Endothelial cell of umbilical vein (primary cell): Measurements from ENCODE around the gene CCDC74A. TPM values are rescaled to one million over a fixed set of nuclear protein-coding genes. Genes with fewer than 3 reads are reported as not detected.
"Not testable (repeated sequence)": the region's sequence is repeated elsewhere in the genome, so short reads cannot be mapped to it uniquely, and the experiment has no call there.

Experiments
- Bru-seq: library from RNA; stranded (reverse); fragments of 400-500 nt; gene quantifications from one replicate; lab custom pipeline; 2021; lab: Mats Ljungman, UMichigan
- BruChase-seq, 2 experiments: library from RNA; stranded (reverse); fragments of 400-500 nt; gene quantifications; one replicate each; lab custom pipeline; 2021; lab: Mats Ljungman, UMichigan
- BruUV-seq: library from RNA; stranded (reverse); fragments of 400-500 nt; replicated peaks from 2 replicates; lab custom pipeline; 2021; lab: Mats Ljungman, UMichigan
- CTCF ChIA-PET: fragments of 300-600, 350-600 bp; sonication (Branson Sonifier 250); formaldehyde crosslinking; loops from one replicate; lab custom pipeline; 2021; ENCODE audit warnings: antibody characterized with exemption, inconsistent platforms; lab: Charles Lee
- POLR2A ChIA-PET: fragments of 300-600, 350-600 bp; sonication (Branson Sonifier 250); formaldehyde crosslinking; loops from one replicate; lab custom pipeline; 2021; ENCODE audit warnings: antibody characterized with exemption, inconsistent platforms; lab: Charles Lee
- DNase-seq: peaks from one replicate; pipeline ENCODE4 v3.0.0-alpha.2; 2011; ENCODE audit warnings: low read depth, low spot score
- FAIRE-seq: peaks from 2 replicates; lab custom pipeline; 2011; peaks lifted over from hg19 to GRCh38; lab: Jason Lieb, UNC
- H2AFZ ChIP-seq: 2 replicates; pipeline ENCODE4 v1.6.0; 2012; ENCODE audit warnings: low read depth, low read length, control low read depth, inconsistent platforms
- H3K27ac ChIP-seq: 2 replicates; pipeline ENCODE4 v1.5.1; 2011; ENCODE audit warnings: low read depth, mild to moderate bottlenecking, control low read depth, low read length, moderate library complexity; ENCODE audit not compliant: insufficient read depth
- H3K27me3 ChIP-seq, 2 experiments: 2 replicates each; pipeline versions ENCODE4 v1.6.0 to v1.6.1; 2011; ENCODE audit warnings: low read length in 2 of 2, mixed read lengths in 1 of 2; ENCODE audit not compliant: control insufficient read depth in 2 of 2, insufficient read depth in 2 of 2
- H3K36me3 ChIP-seq, 2 experiments: 2 replicates in 1 of 2; 3 replicates in 1 of 2; pipeline ENCODE4 v1.5.1; 2011; ENCODE audit warnings: low read length in 2 of 2, mild to moderate bottlenecking in 1 of 2, moderate library complexity in 1 of 2; ENCODE audit not compliant: control insufficient read depth in 2 of 2, insufficient read depth in 2 of 2; ENCODE audit errors: extremely low read depth in 1 of 2
- H3K4me1 ChIP-seq: 3 replicates; pipeline ENCODE4 v1.5.1; 2011; ENCODE audit warnings: mild to moderate bottlenecking, low read length; ENCODE audit not compliant: control insufficient read depth, insufficient read depth; ENCODE audit errors: extremely low read depth
- H3K4me2 ChIP-seq: 2 replicates; pipeline ENCODE4 v1.6.1; 2011; ENCODE audit warnings: low read length, control low read depth, mixed read lengths; ENCODE audit not compliant: insufficient read depth
- H3K4me3 ChIP-seq, 3 experiments: fragments of 200-600 bp in 1 of 3; sonication (generic), shearing (Covaris generic) in 1 of 3; replicated peaks in 1 of 3; 2 replicates each; pipeline ENCODE4 v1.5.1; 2011 to 2016; ENCODE audit warnings: control low read depth in 3 of 3, low read length in 3 of 3, mild to moderate bottlenecking in 2 of 3, inconsistent platforms in 1 of 3, low read depth in 1 of 3, moderate library complexity in 1 of 3; ENCODE audit not compliant: insufficient read depth in 1 of 3
- H3K79me2 ChIP-seq: 2 replicates; pipeline ENCODE4 v1.6.0; 2012; ENCODE audit warnings: low read length, inconsistent platforms; ENCODE audit not compliant: control insufficient read depth, insufficient read depth
- H3K9ac ChIP-seq: replicated peaks from 2 replicates; pipeline ENCODE3; 2011; ENCODE audit warnings: low read length, control low read depth; ENCODE audit not compliant: insufficient read depth; ENCODE audit errors: extremely low read depth
- H3K9me1 ChIP-seq: replicated peaks from 3 replicates; pipeline ENCODE4 v1.6.0; 2011; ENCODE audit warnings: mild to moderate bottlenecking, low read length; ENCODE audit not compliant: control insufficient read depth, insufficient read depth; ENCODE audit errors: extremely low read depth
- H3K9me3 ChIP-seq: replicated peaks from 2 replicates; pipeline ENCODE4 v1.5.1; 2012; ENCODE audit warnings: low read length, inconsistent platforms; ENCODE audit not compliant: control insufficient read depth, insufficient read depth
- H4K20me1 ChIP-seq: replicated peaks from 2 replicates; pipeline ENCODE3; 2011; ENCODE audit warnings: mild to moderate bottlenecking, low read length; ENCODE audit not compliant: control insufficient read depth, insufficient read depth; ENCODE audit errors: extremely low read depth
- dilution Hi-C: fragments of 300-500 bp; cut with MboI; formaldehyde crosslinking; loops from one replicate; pipeline ENCODE4 v1.15.0; 2019; ENCODE audit warnings: low sequenced_read_pairs; ENCODE audit not compliant: extremely low pct_ligation_motif_present
- intact Hi-C: fragments of 100-400 bp; cut with micrococcal nuclease; formaldehyde crosslinking; loops from one replicate; pipeline ENCODE4 v1.10.0; 2022
- long read RNA-seq: library from polyadenylated mRNA; stranded (forward); transcript quantifications from one replicate; pipeline ENCODE4 v2.0.0, GENCODE V29; 2021
- polyA minus RNA-seq, 3 experiments: library from RNA; depleted of rRNA, polyadenylated mRNA; stranded (reverse); fragments of >200 nt; gene quantifications; 1 replicate in 1 of 3; 2 replicates in 2 of 3; pipeline ENCODE4 v1.2.3, GENCODE V29; 2011
- polyA plus RNA-seq, 4 experiments: library from polyadenylated mRNA; depleted of rRNA in 3 of 4; stranded (reverse) in 3 of 4; unstranded in 1 of 4; fragments of >200 nt; gene quantifications; 2 replicates each; pipeline versions ENCODE4 v1.2.1 to v1.2.3, GENCODE V29; 2011 to 2012; ENCODE audit warnings: missing spikeins in 1 of 4
- total RNA-seq: library from RNA; stranded (reverse); gene quantifications from 2 replicates; pipeline ENCODE4 v1.2.3, GENCODE V29; 2021

Gene CCDC74A
- total RNA-seq (6.8 and 7.0 TPM in 2 replicates), polyA plus RNA-seq (11.7 and 13.6 TPM in 2 replicates), polyA minus RNA-seq (4.3 and 5.9 TPM in 2 replicates), Bru-seq, nascent RNA (percentile 29 among the genes with signal in this experiment), BruChase-seq, experiment 1, labeled RNA remaining after a 6-hour chase (percentile 46 among the genes with signal in this experiment), BruChase-seq, experiment 2, labeled RNA remaining after a 2-hour chase (percentile 47 among the genes with signal in this experiment)
- polyA plus RNA-seq (2011; cell fraction: cytosol; rRNA removed) = 7.5 and 10.2 TPM in 2 replicates
- polyA plus RNA-seq (2011; cell fraction: nucleus; rRNA removed) = 46.8 and 56.5 TPM in 2 replicates
- polyA plus RNA-seq (2012) = 2.4 and 3.5 TPM in 2 replicates
- not detected for polyA minus RNA-seq (2011; cell fraction: cytosol; rRNA and poly(A)+ RNA removed)
- polyA minus RNA-seq (2011; cell fraction: nucleus; rRNA and poly(A)+ RNA removed) = 6.1 and 11.1 TPM in 2 replicates
- long read RNA-seq, transcript CCDC74A-201 (8 exons, 1,543 nt) = minor isoform, 8 of 42 reads
- long read RNA-seq, transcript CCDC74A-202 (8 exons, 1,298 nt) = major isoform, 10 of 42 reads
- long read RNA-seq, partial matches to known transcripts = 4 of 42 reads
- long read RNA-seq, other reads (novel, unspliced or antisense) = 20 of 42 reads

GRCh38 chr2:131527131-131528001, at the start of gene CCDC74A:
TSS of gene CCDC74A (plus strand) at chr2:131527888. CDS start at chr2:131527971, 83 bp downstream.
- H3K9me3 ChIP-seq, POLR2A ChIA-PET, H3K36me3 ChIP-seq, dilution Hi-C loops, DNase-seq, BruUV-seq, H3K9me1 ChIP-seq, H3K79me2 ChIP-seq, H4K20me1 ChIP-seq, H3K9ac ChIP-seq, H3K27ac ChIP-seq, H3K27me3 ChIP-seq, H3K4me1 ChIP-seq: not testable (repeated sequence)
- intact Hi-C loops = loop anchor here (5.0 kb wide), 1 partner anchor 35 kb away; the partner anchor contains the start of gene MZT2A
- FAIRE-seq = peak; percentile 93
- H3K4me3 ChIP-seq = peak within 1 kb of the TSS; percentile 25 to 40 (median 37)
- peak within 1 kb of the TSS; percentile 90 for H2AFZ ChIP-seq
- CTCF ChIA-PET = interaction anchor here (1.0 kb wide), 1 partner anchor 34 kb away, joined by 3 read pairs; no protein-coding TSS in a partner anchor
- H3K4me2 ChIP-seq = peak within 1 kb of the TSS; percentile 42

DNA sequence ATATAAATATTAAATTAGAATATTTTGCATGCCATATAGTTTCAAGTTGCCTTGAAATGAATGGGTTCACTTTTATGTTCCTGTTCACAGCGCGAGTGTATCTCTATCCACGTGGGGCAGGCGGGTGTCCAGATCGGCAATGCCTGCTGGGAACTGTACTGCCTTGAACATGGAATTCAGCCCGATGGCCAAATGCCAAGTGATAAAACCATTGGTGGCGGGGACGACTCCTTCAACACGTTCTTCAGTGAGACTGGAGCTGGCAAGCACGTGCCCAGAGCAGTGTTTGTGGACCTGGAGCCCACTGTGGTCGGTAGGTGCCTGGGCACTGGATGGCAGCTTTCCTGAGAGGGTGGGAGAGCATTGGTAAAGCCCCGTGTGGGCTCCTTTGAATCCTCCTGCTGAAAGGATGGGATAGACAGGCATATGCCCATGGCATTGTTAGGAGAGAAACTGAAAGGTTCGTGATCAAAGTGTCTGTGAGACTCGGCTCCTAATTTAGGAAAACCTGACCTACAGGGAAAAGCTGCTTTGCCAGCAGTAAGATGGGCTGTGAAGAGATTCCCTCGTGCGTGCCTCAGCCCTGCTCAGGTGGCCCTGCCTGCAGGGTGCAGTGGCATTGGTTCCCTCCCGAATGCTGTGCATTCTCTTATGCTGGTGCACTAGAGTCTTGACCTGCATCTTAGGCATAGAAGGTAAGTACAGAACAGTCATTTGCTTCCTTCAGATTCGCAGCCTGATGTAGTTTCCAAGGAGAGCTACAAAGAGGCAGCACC, 49.4 kb upstream of the CCDC74A start:
- CTCF ChIA-PET, H3K27ac ChIP-seq, POLR2A ChIA-PET, intact Hi-C loops, H3K4me2 ChIP-seq, H3K9me1 ChIP-seq, DNase-seq, H3K9ac ChIP-seq, H3K79me2 ChIP-seq, dilution Hi-C loops, BruUV-seq, FAIRE-seq, H3K36me3 ChIP-seq, H2AFZ ChIP-seq, H3K27me3 ChIP-seq, H3K9me3 ChIP-seq, H3K4me3 ChIP-seq, H3K4me1 ChIP-seq, H4K20me1 ChIP-seq: not testable (repeated sequence)

DNA sequence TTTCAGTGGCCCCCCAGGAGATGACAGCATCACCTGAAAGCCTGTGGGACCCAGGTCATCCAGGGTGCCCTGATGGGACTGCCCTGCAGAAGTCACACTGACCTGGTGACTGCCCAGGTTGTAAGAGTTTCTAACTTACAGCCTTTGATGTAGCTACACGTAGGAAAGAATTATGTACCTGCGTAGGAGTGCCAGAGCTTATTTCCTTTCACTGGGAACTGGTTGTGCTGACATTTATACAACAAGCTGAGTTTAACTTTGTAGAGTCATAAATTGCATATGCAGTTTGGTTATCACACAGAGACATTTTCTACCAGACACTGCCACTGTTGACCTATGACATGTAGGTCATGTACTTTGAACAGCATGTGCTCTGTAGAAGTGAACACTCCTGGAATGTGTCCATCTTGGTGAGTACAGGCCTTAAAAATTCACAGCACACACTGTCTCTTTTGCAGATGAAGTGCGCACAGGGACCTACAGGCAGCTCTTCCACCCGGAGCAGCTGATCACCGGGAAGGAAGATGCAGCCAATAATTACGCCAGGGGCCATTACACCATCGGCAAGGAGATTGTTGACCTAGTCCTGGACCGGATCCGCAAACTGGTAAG, 48.7 kb upstream of the CCDC74A start:
- H3K36me3 ChIP-seq, DNase-seq, H3K79me2 ChIP-seq, H3K4me2 ChIP-seq, FAIRE-seq, H3K4me1 ChIP-seq, H4K20me1 ChIP-seq, CTCF ChIA-PET, BruUV-seq, H3K9ac ChIP-seq, H2AFZ ChIP-seq, intact Hi-C loops, dilution Hi-C loops, H3K9me3 ChIP-seq, H3K27me3 ChIP-seq, POLR2A ChIA-PET, H3K9me1 ChIP-seq, H3K4me3 ChIP-seq, H3K27ac ChIP-seq: not testable (repeated sequence)
